Right atrium auricular region (tissue), 2 donors: Measurements from ENCODE around the gene COL9A3. TPM values are rescaled to one million over a fixed set of nuclear protein-coding genes. Genes with fewer than 3 reads are reported as not detected.

Source experiments
- DNase-seq: peaks from one replicate; pipeline ENCODE4 v3.0.0-alpha.2; 2019; ENCODE audit warnings: low spot score
- H3K27ac ChIP-seq, 2 donors: fragments of 200-600 bp; sonication (generic); 1 replicate in 1 of 2; 2 replicates in 1 of 2; pipeline ENCODE4 v1.5.1; 2016 to 2019
- H3K27me3 ChIP-seq, 2 donors: fragments of 200-600 bp; sonication (generic); one replicate each; pipeline versions ENCODE4 v1.5.1 to v1.6.0; 2017 to 2019
- H3K36me3 ChIP-seq: fragments of 200-600 bp; sonication (generic); one replicate; pipeline ENCODE4 v1.5.1; 2016
- H3K4me1 ChIP-seq, 2 donors: fragments of 200-600 bp; sonication (generic); one replicate each; pipeline versions ENCODE4 v1.5.1 to v1.6.0; 2017 to 2019
- H3K4me3 ChIP-seq, 2 donors: fragments of 200-600 bp; sonication (generic); 1 replicate in 1 of 2; 2 replicates in 1 of 2; pipeline ENCODE4 v1.5.1; 2017 to 2019; ENCODE audit warnings: mild to moderate bottlenecking in 1 of 2, moderate library complexity in 1 of 2
- H3K9me3 ChIP-seq, 2 donors: fragments of 200-600 bp; sonication (generic); one replicate each; pipeline ENCODE4 v1.5.1; 2019
- total RNA-seq, 2 donors: library from RNA; depleted of rRNA; stranded (reverse); fragments of >200 nt; gene quantifications; one replicate each; pipeline ENCODE4 v1.1.0, GENCODE V29; 2016
- TF ChIP-seq, protein P1 (sequence below), 2 donors: fragments of 200-600 bp; sonication (generic); IDR thresholded peaks; one replicate each; pipeline ENCODE4 v1.5.1; 2019; ENCODE audit warnings: antibody characterized with exemption in 2 of 2

Gene COL9A3
- total RNA-seq, 2 donors from 2014 or later = 4.2 to 5.7 TPM

DNA sequence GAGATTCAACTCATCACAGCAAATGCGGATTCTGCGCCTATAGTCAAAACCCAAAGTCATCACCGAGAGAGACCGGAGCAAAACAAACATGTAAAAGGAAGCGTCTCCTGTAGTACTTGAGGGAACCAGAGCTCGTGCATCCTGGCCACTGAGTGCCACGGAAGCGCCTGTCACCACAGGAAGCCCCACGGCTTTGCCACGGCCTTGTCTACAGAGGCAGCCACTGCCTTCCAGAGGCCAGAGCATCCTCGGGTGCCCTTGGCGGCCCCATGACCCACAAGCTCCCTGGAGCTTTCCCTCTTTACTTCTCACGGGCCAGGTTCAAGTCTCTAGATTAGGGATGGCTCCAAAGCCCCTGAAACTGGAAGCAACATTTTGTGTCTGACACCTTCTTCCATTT, 37.3 kb downstream of the COL9A3 start:
- H3K27ac ChIP-seq = no peak overlapping the region

DNA sequence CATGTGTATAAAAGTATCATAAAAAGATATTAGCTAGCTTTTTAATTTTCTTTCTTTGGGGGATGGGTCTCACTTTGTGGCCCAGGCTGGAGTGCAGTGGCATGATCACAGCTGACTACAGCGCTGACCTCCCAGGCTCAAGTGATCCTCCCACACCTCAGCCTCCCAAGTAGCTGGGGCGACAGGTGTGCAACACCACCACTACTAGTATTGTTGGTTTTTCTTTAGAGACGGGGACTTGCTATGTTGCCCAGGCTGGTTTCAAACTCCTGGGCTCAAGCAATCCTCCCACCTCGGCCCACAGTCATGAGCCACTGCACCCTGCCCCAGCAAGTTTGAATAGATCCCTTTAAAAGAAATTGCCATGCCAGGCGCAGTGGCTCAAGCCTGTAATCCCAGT, 38.3 kb downstream of the COL9A3 start:
- H3K9me3 ChIP-seq = no peaks in the 10 kb centered on the region
- no peak for DNase-seq
- TF ChIP-seq, protein P1, sequence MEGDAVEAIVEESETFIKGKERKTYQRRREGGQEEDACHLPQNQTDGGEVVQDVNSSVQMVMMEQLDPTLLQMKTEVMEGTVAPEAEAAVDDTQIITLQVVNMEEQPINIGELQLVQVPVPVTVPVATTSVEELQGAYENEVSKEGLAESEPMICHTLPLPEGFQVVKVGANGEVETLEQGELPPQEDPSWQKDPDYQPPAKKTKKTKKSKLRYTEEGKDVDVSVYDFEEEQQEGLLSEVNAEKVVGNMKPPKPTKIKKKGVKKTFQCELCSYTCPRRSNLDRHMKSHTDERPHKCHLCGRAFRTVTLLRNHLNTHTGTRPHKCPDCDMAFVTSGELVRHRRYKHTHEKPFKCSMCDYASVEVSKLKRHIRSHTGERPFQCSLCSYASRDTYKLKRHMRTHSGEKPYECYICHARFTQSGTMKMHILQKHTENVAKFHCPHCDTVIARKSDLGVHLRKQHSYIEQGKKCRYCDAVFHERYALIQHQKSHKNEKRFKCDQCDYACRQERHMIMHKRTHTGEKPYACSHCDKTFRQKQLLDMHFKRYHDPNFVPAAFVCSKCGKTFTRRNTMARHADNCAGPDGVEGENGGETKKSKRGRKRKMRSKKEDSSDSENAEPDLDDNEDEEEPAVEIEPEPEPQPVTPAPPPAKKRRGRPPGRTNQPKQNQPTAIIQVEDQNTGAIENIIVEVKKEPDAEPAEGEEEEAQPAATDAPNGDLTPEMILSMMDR (IDR thresholded peaks at IDR 0.05) = no peak
- H3K27ac ChIP-seq = no peak overlapping the region
- peaks cover 23% of the 10 kb centered on the region for H3K36me3 ChIP-seq
- no peak overlapping the region for H3K4me3 ChIP-seq
- no peaks in the 10 kb centered on the region for H3K27me3 ChIP-seq
- H3K4me1 ChIP-seq = peaks cover 0 to 5% of the 10 kb centered on the region in 2 donors

More for the DNA sequence above, 37.3 kb downstream of the COL9A3 start:
- H3K4me1 ChIP-seq = no peaks in the 10 kb centered on the region
- TF ChIP-seq, protein P1 (IDR thresholded peaks at IDR 0.05) = no peak
- H3K4me3 ChIP-seq = no peak overlapping the region
- H3K27me3 ChIP-seq = no peaks in the 10 kb centered on the region
- peaks cover 23% of the 10 kb centered on the region for H3K36me3 ChIP-seq
- no peak for DNase-seq
- H3K9me3 ChIP-seq = no peaks in the 10 kb centered on the region

DNA sequence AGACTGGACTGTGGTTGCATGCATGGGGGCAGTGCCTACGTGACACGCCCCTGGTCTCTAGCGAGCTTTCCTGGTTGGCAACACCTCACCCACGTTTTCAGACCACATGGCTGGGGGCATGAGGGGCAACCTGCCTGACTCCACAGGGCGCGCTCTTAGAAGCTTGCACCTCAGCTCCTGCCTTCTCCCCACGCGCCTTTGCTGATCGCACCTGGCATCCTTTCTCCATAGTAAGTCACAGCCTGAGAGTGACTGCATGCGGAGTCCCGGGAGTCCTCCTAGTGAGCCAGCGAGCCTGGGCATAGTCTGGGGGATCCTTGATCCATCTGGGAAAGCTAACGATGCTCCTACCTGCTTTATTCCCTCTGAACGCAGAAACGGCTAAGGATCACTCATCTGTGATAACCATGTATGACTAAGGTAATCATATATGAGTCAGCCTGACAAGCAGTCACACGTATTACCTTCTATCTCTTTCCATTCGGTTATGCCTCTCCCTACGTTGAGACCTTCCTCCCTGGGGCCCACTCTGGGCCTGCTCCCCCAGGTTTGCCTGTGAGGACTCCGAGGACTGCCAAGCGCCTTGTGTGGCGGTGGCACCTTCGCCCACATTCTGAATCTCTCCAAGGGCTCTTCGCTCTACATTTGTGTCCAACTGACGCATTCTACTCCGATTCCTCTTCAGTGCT, 40.2 kb downstream of the COL9A3 start:
- Histone ChIP-seq H3K27me3 (no peaks in the 10 kb centered on the region), H3K36me3 (peaks cover 23% of the 10 kb centered on the region), H3K4me1 (peaks cover 0 to 12% of the 10 kb centered on the region in 2 donors), H3K9me3 (no peaks in the 10 kb centered on the region), H3K27ac (no peak overlapping the region), H3K4me3 (no peak overlapping the region)
- no peak for DNase-seq
- TF ChIP-seq, protein P1 (IDR thresholded peaks at IDR 0.05) = no peak

DNA sequence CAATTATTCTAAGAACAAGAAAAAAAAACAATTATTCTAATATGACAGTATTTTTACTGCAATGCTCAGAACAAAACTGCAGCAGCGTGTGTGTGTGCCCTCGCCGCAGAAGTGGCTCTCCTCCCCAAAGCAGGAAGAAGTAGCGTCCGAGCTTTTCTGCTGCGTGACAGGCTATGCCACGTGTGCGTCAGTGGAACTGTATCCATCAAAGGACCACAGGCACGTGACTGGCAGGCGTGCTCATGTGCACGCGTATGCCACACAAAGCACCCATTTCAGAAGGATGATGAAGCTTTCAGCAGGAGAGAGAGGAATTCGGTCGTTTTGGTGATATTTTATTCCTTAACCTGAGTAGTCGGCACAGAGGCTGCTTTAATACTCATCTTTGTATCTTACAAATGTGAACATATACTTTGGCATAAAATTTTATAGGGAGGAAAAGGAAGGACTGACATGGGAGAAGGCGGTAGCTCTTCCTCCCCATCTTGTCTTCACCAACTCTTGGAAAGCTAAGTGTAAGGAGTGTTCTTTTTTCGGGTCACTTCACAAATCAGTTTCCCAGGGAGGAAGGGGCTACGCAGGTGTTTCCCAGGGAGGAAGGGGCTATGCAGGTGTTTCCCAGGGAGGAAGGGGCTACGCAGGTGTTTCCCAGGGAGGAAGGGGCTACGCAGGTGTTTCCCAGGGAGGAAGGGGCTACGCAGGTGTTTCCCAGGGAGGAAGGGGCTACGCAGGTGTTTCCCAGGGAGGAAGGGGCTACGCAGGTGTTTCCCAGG, 41.4 kb downstream of the COL9A3 start:
- peaks cover 0 to 12% of the 10 kb centered on the region in 2 donors for H3K4me1 ChIP-seq
- no peaks in the 10 kb centered on the region for H3K9me3 ChIP-seq
- H3K27me3 ChIP-seq = no peaks in the 10 kb centered on the region
- TF ChIP-seq, protein P1 (IDR thresholded peaks at IDR 0.05) = no peak
- peaks cover 18% of the 10 kb centered on the region for H3K36me3 ChIP-seq
- no peak overlapping the region for H3K27ac ChIP-seq
- no peak for DNase-seq
- H3K4me3 ChIP-seq = no peak overlapping the region

DNA sequence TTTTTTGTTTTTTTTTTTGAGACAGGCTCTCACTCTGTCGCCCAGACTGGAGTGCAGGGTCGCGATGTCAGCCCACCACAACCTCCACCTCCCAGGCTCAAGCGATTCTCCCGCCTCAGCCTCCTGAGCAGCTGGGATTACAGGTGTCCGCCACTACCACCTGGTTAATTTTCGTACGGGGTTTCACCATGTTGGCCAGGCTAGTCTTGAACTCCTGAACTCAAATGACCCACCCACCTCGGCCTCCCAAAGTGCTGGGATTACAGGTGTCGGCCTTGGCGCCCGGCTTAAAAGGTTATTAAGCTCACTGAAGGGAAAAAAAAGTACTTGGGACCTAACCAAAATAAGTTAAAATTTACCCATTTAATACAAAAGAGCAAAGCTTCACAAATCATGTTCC, 42.9 kb downstream of the COL9A3 start:
- H3K4me1 ChIP-seq = peaks cover 0 to 12% of the 10 kb centered on the region in 2 donors
- H3K36me3 ChIP-seq = peaks cover 12% of the 10 kb centered on the region
- H3K9me3 ChIP-seq = no peaks in the 10 kb centered on the region
- no peak overlapping the region for H3K27ac ChIP-seq
- no peaks in the 10 kb centered on the region for H3K27me3 ChIP-seq
- H3K4me3 ChIP-seq = no peak overlapping the region
- DNase-seq = no peak
- TF ChIP-seq, protein P1 (IDR thresholded peaks at IDR 0.05) = no peak
